ENCODE data around the gene CFAP61.

GRCh38 chr20:20052074-20052970 is at the start of gene CFAP61, which contains the start of gene CRNKL1:
- TF ChIP-seq CTCF (IDR thresholded peaks at IDR 0.05) (peak in 1 of 3 donors; percentile 61), POLR2A (IDR thresholded peaks at IDR 0.05) (no peak)
